ENCODE data around the gene DYNC2I2.

GRCh38 chr9:128657796-128658195, 1.1 kb upstream of the DYNC2I2 start:
- TF ChIP-seq CTCF (conservative IDR thresholded peaks at IDR 0.05; ENCODE audit: low read depth in 2 of 2) (no peak), JUNB (IDR thresholded peaks at IDR 0.05; ENCODE audit: unreplicated experiment) (no peak), EZH2 (IDR thresholded peaks at IDR 0.05; ENCODE audit: low read depth, unreplicated experiment) (no peak), REST (IDR thresholded peaks at IDR 0.05; ENCODE audit: unreplicated experiment) (no peak), EZH2phosphoT487 (IDR thresholded peaks at IDR 0.05; ENCODE audit: unreplicated experiment) (no peak), POLR2AphosphoS5 (IDR thresholded peaks at IDR 0.05; ENCODE audit: low read depth) (no peak), CREB1 (CRISPR knock-in tag; IDR thresholded peaks at IDR 0.05; ENCODE audit: low read depth) (no peak)
